Psoas muscle (tissue), 8 donors: ENCODE data around the gene MUC6. TPM values are rescaled to one million over a fixed set of nuclear protein-coding genes. Genes with fewer than 3 reads are reported as not detected.

Source experiments
- ATAC-seq, 4 donors: fragments of 200-7000 bp; cut with Tn5 transposase; one replicate each; pipeline ENCODE4 v1.9.1; 2020; ENCODE audit warnings: moderate library complexity in 3 of 4, mild to moderate bottlenecking in 2 of 4
- DNase-seq, 2 donors: peaks; one replicate each; pipeline ENCODE4 v3.0.0-alpha.2; 2020
- H3K27ac ChIP-seq: fragments of 200-600 bp; one replicate; pipeline ENCODE4 v1.8.0; 2022
- H3K27me3 ChIP-seq, 3 donors: fragments of 200-600 bp in 1 of 3; one replicate each; pipeline versions ENCODE4 v1.6.1 to v1.8.0; 2013 to 2022; ENCODE audit warnings: low read length in 2 of 3, mild to moderate bottlenecking in 2 of 3, moderate library complexity in 1 of 3; ENCODE audit not compliant: insufficient read depth in 3 of 3
- H3K36me3 ChIP-seq, 2 donors: fragments of 200-600 bp in 1 of 2; one replicate each; pipeline versions ENCODE4 v1.6.1 to v1.8.0; 2013 to 2022; ENCODE audit warnings: low read depth in 1 of 2, mild to moderate bottlenecking in 1 of 2, moderate library complexity in 1 of 2; ENCODE audit not compliant: insufficient read depth in 1 of 2
- H3K4me1 ChIP-seq: fragments of 200-600 bp; one replicate; pipeline ENCODE4 v1.8.0; 2022
- H3K4me3 ChIP-seq: fragments of 200-600 bp; one replicate; pipeline ENCODE4 v1.8.0; 2022; ENCODE audit warnings: mild to moderate bottlenecking
- H3K9me3 ChIP-seq: fragments of 200-600 bp; one replicate; pipeline ENCODE4 v1.8.0; 2022
- WGBS, 3 donors: extraction: QIAGEN DNeasy Blood & Tissue Kit; methylation state at CpG; one replicate each; pipeline versions ENCODE4 v1.1.6 to v1.1.7; 2013; 5-methylcytosine and 5-hydroxymethylcytosine counted together
- intact Hi-C, 2 donors: fragments of 100-400 bp; cut with DNase I; formaldehyde crosslinking; loops; one replicate each; pipeline versions ENCODE4 v1.11.0 to v1.14.2; 2022
- polyA plus RNA-seq, 3 donors: library from polyadenylated mRNA; stranded (reverse); fragments of 200-250 nt; gene quantifications; one replicate each; pipeline ENCODE4 v1.2.3, GENCODE V29; 2013
- total RNA-seq, 4 donors: library from RNA; stranded (reverse); fragmentation: NEBNext Ultra II Directional in 2 of 4; extraction: Animal tissue kit (Norgen Biotek cat#: 25700) in 2 of 4; gene quantifications; one replicate each; pipeline versions ENCODE4 v1.2.1 to v1.2.4, GENCODE V29; 2021 to 2023
- TF ChIP-seq, protein P1 (sequence below): fragments of 200-600 bp; IDR thresholded peaks from one replicate; pipeline ENCODE4 v1.8.0; 2022; ENCODE audit warnings: antibody characterized with exemption
- donor health status: healthy with polysubstance abuse.
- donor health status: DM: no; HTN: no; CAD: no; lungs with moderate emphysema.
- donor health status: Bipolar disorder and iron deficiency.
- donor health status: healthy.
- donor health status: DM: yes; HTN: yes; CAD: no.
- donor health status: DM: no; HTN: no; CAD: no.
- donor health status: DM: no; HTN: no; CAD: no.
- donor health status: DM: yes; HTN: yes; CAD: no.

The MUC6 gene
- total and polyA plus RNA-seq, 7 donors: under 0.01 to 0.04 (median 0.01) TPM; not detected in 4

DNA sequence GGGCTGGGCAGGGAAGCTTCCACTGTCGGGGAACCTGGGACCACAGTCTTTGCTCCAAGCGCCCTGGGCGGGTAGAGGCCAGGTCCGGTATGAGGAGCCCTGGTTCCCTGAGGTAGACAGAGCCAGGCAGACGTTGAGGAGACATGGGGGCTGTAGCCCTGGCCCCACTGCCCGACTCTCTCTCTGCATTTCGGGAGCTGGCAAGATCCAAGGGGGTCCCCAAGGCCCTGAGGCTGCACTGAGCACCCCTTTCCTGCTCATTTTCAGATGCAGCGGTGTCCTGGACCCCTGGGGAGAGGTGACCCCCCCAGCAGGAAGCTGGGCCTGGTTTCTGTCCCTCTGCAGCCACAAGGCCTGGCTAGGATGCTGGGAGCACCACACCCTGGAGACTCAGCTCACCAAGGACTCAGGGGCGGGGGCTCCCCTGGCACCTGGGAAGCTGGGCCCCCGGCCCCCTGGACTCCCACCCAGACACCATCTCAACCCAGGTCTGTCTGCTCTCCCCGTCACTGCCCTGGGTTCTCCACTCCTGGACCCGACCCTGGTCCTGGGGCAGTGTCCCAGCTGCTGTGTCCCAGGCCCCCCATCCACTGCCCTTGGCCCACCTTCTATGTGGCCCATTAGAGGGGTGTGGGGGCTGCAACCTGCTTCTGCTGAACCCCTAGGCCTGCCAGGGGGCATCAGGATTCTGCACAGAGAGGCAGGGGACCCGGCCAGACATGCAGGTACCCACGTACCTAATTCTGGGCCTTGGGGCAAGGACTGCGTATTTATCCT, 15.0 kb upstream of the MUC6 start:
- Histone ChIP-seq H3K36me3 (no peaks in the 10 kb centered on the region), H3K27me3 (peaks cover 0 to 25% (median 16%) of the 10 kb centered on the region in 3 donors), H3K4me3 (no peak overlapping the region), H3K4me1 (no peaks in the 10 kb centered on the region), H3K9me3 (no peaks in the 10 kb centered on the region), H3K27ac (no peak overlapping the region)
- WGBS, 3 donors: 67 to 70% (median 69%) methylated on average over 14 to 15 of the region's 15 CpGs
- intact Hi-C loops: loop anchor here (1.0 to 5.0 kb wide), 4 partner anchors 74 to 205 kb away; partner anchors contain the start of gene AP2A2 (in 2 of the 2)
- ATAC-seq: peak in 2 of 4 donors; percentile 10 to 38
- TF ChIP-seq, protein P1, sequence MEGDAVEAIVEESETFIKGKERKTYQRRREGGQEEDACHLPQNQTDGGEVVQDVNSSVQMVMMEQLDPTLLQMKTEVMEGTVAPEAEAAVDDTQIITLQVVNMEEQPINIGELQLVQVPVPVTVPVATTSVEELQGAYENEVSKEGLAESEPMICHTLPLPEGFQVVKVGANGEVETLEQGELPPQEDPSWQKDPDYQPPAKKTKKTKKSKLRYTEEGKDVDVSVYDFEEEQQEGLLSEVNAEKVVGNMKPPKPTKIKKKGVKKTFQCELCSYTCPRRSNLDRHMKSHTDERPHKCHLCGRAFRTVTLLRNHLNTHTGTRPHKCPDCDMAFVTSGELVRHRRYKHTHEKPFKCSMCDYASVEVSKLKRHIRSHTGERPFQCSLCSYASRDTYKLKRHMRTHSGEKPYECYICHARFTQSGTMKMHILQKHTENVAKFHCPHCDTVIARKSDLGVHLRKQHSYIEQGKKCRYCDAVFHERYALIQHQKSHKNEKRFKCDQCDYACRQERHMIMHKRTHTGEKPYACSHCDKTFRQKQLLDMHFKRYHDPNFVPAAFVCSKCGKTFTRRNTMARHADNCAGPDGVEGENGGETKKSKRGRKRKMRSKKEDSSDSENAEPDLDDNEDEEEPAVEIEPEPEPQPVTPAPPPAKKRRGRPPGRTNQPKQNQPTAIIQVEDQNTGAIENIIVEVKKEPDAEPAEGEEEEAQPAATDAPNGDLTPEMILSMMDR: no peak
- DNase-seq: peak; percentile 7 to 36

DNA sequence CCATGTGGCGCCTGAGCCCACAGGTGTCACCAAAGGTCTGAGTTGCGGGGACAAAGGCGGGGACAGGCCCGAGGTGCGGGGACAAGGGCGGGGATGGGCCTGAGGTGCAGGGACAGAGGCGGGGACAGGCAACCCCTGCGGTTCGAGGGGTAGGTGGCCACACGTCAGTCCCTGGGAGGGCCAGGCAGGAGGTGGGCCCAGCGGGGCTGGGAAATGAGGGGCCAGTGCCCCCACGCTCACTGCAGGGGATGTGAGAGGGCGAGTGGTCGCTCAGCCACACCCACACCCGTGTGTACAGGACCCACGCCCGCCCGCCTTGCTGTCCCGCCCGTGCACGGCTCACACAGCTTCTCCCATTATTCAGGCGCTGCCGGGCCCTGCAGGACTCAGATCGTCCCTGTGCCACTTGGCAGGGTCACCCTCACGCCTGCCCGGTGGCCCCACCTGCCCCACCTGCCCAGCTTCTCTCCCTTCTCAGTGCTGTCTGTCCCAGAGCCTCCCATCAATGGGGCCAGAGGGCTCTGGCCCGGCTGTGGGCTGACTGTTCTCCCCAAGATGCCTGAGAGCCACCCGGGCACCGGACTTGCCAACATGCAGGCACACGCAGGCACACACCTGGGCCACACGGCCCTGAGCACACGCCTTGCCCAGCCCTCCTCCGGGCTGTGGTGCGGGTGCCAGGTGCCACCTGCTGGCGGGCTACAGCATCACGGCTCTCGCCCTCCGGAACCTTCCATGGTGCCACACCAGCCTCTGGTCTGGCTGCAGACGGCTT, 14.2 kb upstream of the MUC6 start:
- WGBS, 3 donors: 33 to 46% (median 42%) methylated on average over 27 to 39 of the region's 39 CpGs

DNA sequence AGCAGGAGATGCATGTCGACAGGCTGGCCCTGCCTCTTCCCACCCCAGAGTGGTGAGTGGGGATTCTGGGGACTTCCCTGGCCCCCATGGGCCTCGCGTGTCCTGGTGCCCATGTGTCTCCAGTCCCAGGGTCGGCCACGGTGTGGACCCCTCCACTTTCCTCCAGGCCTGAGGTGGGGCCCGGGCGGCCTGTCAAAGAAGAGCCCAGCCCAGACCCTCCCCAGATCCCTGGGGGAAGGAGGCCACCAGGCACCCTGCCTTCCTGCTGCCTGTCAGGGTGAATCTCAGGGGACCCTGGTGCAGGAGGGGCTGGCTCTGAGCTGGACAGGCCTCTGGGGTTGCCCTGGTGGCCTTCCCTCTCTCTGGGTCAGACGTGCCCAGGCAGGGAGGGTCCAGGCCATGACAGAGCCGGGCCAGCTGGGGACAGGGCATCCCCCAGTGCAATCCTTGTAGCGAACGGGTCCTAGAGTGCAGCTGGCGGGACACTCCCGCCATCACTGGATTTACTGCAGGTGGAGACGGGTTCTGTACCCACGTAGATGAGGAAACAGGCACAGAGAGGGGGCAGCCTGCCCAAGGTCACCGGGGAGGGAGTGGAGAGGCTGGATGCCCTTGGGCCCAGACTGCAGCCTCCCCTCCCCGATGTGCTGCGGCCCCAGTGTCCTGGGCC, 13.5 kb upstream of the MUC6 start:
- peak; percentile 7 to 45 for DNase-seq
- no peaks in the 10 kb centered on the region for H3K9me3 ChIP-seq
- no peak overlapping the region for H3K4me3 ChIP-seq
- H3K27ac ChIP-seq: no peak overlapping the region
- WGBS, 3 donors: 74 to 81% (median 74%) methylated on average over 17 to 18 of the region's 18 CpGs
- H3K36me3 ChIP-seq: no peaks in the 10 kb centered on the region
- TF ChIP-seq, protein P1: no peak
- peaks cover 0 to 24% (median 16%) of the 10 kb centered on the region in 3 donors for H3K27me3 ChIP-seq
- intact Hi-C loops: loop anchor here (2.0 to 5.0 kb wide), 3 partner anchors 73 to 203 kb away; partner anchors contain the start of gene AP2A2 (in 2 of the 2)
- no peak for ATAC-seq
- H3K4me1 ChIP-seq: no peaks in the 10 kb centered on the region

More for the DNA sequence above, 14.2 kb upstream of the MUC6 start:
- H3K27ac ChIP-seq: no peak overlapping the region
- TF ChIP-seq, protein P1: peak; percentile 87
- DNase-seq (peak; percentile 52 to 81), ATAC-seq (peak; percentile 92 to 99 (median 96))
- H3K27me3 ChIP-seq: peaks cover 0 to 24% (median 16%) of the 10 kb centered on the region in 3 donors
- no peaks in the 10 kb centered on the region for H3K36me3 ChIP-seq
- no peaks in the 10 kb centered on the region for H3K4me1 ChIP-seq
- H3K9me3 ChIP-seq: no peaks in the 10 kb centered on the region
- H3K4me3 ChIP-seq: no peak overlapping the region
- intact Hi-C loops: loop anchor here (1.0 to 5.0 kb wide), 4 partner anchors 73 to 204 kb away; partner anchors contain the start of gene AP2A2 (in 2 of the 2)

DNA sequence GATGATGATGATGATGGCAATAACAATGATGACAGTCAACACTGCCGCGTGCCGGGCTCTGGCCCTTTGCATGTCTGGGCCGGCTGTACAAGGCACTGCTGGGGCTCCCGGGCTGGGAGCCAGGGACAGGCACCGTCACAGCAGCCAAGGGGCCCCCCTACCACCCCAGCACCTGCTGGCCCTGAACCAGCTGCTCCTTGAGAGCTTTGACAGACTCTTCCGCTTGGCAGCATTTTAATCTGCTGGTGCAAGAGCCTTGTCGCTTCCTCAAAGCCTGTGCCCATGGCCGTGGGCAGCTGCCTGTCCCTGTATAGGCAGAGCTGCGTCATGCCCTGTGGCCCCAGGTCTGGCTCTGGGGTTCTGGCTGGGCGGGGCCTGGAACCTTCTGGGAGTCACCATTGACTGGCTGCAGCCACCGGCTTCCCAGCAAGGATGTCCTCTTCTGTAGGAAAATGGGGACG, 12.9 kb upstream of the MUC6 start:
- intact Hi-C loops: no loop called here

More for the DNA sequence above, 12.9 kb upstream of the MUC6 start:
- Histone ChIP-seq H3K27ac (no peak overlapping the region), H3K27me3 (peaks cover 0 to 21% (median 16%) of the 10 kb centered on the region in 3 donors), H3K9me3 (no peaks in the 10 kb centered on the region), H3K36me3 (no peaks in the 10 kb centered on the region), H3K4me1 (no peaks in the 10 kb centered on the region), H3K4me3 (no peak overlapping the region)
- ATAC-seq: no peak
- 46 to 60% (median 47%) methylated on average over 12 to 13 of the region's 13 CpGs for WGBS, 3 donors
- TF ChIP-seq, protein P1: no peak
- peak; percentile 14 to 48 for DNase-seq
